Endothelial cell of hepatic sinusoid (primary cell): ENCODE measurements around the gene MOB3B.

Experiments
- in situ Hi-C: cut with HindIII; loops from 2 replicates; pipeline ENCODE4 v1.10.0; 2017; ENCODE audit warnings: low sequenced_read_pairs

The MOB3B gene

GRCh38 chr9:27371382-27371781 is 158.2 kb downstream of the MOB3B start:
- in situ Hi-C loops: no loop called here

- in situ Hi-C loops: no loop called here
Measured at GRCh38 chr9:27369591-27369990, 160.0 kb downstream of the MOB3B start.

GRCh38 chr9:27368316-27368985 is 161.2 kb downstream of the MOB3B start:
- in situ Hi-C loops: no loop called here

DNA sequence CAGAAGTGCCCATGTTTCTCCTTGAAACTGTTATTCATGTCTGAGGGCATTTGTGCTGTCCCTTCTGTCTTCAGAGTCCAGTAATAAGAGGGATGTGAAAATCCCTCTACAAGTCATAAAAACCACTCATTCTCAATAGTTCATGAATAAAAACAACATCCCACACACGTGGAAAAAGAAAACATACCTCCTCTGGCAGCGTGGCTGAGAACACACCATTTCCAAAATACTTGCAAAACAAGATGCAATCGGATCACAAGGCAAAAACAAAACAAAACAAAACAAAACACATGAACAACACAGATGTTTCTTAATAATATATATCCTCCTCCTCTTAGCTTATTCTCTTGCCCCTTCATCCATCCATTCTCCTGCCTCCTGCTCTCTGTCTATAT is 161.7 kb downstream of the MOB3B start:
- in situ Hi-C loops: no loop called here

GRCh38 chr9:27367175-27367798 is 162.3 kb downstream of the MOB3B start:
- in situ Hi-C loops: no loop called here

- in situ Hi-C loops: no loop called here
Measured at GRCh38 chr9:27365707-27366376, 163.8 kb downstream of the MOB3B start.

DNA sequence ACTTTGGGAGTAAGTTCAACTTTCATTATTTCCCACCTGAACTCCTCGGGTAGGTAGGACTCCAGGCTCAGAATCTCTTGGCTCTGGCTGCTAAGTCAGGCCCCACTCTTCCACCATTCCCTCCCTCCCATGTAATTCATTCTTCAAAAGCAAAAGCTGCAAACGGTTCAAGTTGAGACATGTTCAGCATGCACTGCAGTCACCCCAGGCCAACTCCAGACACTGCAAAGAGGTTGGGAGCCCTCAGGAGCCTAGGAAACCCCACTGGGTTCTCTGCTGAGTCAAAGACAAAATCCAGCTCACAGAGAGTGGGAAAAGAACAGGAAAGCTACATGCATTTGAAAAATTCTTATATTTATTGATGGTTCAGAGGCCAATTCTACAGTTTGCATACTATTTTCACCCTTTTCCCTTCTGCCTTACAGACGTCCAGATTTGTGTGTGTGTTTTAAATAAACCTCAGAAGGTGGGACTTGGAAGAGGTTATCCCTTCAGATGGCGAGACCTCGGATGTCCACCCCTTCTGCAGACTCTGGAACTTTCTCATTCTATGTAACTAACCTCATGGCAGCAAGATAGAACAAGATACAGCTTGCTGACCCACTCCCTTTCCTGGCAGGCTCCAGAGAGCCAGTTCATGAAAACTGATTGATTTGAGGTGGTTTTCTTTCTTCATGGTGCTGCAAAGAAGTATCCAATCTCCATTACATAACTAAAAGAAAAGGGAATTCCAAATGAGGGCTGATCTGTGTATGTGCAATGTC is 167.0 kb downstream of the MOB3B start:
- in situ Hi-C loops: no loop called here

DNA sequence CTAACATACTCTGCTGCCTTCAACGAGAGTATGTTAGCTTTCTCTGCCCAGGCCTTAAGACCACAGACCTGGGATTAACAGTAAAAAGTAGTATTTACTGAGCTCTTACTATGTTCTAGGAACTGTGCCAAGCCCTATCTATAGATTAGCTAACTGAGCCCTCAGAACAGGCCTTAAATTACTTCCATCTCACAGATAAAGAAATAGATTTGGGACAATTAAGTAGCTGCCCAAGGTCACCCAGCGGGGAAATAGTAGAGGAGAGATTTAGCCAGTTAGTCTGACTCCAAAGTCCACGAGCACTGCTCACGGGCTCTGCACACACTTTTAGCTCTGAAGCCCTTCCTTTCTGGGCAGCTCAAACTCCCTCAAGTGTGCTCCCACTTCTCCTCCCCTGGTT is 168.1 kb downstream of the MOB3B start:
- in situ Hi-C loops: no loop called here

- in situ Hi-C loops: no loop called here
Measured at GRCh38 chr9:27359763-27360162, 169.9 kb downstream of the MOB3B start.

DNA sequence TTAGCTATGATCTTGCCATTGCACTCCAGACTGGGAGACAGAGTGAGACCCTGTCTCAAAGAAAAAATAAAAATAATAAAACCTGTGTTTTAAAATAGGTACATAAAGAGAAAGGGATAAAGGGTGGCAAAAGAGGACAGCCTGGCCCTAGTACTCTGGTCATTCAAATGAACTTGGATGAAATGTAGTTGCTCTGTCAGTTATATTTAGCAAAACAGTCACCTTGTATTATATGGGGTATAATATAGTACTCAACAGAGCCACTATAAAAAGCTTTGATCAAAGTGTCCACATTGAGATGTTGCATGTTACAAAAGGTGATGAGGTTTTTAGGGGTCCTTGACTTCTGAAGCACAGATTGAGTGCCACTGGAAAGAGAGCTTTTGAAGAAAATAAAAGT is 171.6 kb downstream of the MOB3B start:
- in situ Hi-C loops: no loop called here

DNA sequence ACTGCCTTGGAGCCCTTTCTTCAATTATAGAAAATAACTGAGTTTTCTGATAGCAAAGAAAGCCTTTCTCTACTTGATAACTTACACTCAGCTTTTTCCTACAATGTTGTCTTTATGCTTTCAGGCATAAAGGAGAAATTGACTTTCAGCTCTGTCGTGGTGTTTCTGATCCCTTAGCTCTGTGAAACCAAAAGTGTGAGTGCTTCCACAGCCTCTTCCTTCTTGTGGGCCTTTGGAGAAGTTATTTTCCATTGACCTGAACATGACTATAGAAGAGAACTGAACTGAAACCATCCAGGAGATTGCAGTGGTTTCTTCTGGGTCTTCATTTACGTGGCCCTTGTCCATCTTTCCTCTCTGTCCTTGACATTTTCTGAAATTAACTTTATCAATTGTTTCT is 173.2 kb downstream of the MOB3B start:
- in situ Hi-C loops: no loop called here

- in situ Hi-C loops: no loop called here
Measured at GRCh38 chr9:27355166-27355565, 174.4 kb downstream of the MOB3B start.

- in situ Hi-C loops: no loop called here
Measured at GRCh38 chr9:27353474-27354229, 176.0 kb downstream of the MOB3B start.

DNA sequence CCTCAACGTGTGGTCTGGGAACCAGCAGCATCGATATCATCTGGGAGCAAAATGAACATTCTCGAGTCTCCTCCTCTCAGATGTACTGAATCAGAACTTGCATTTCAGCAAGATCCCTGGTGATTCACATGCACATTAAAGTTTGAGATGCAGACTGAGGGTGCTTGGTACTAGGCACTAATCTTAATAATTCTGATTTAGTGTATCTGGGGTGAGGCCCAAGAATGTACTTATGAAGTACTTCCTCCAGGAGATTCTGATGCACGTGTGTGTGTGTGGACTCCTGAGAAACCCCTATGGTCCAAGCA is 176.5 kb downstream of the MOB3B start:
- in situ Hi-C loops: no loop called here

DNA sequence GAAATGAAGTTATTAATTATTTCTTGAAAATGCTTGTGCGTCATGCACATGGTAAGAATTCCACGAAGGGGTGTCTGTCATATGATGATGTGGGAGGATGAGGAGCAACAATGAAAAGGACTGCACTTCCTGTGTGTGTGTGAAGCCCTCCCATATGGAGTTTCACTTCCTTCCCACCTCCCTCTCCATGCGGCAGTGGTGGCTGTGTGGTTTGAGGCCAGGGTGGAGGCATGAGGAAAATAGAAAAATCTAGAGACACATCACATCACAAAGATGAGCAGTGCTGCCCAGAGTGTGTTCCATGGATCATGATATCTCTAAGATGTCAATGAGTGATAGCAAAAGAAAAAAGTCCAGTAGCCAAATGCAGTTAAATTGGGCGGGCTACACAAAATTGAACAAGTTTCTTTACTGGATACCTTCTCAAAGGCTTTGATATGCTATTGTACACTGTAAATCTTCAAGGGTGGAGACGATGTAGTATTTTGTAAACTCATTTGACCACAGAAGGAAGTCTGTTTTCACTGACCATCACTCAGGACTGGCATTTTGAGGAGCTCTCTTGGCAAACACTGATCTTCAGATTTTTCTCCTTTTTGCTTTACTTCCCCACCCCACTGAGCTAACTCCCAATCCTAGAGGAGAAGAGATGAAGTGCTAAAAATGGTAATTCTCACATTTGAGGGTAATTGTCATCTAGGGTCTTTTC is 177.0 kb downstream of the MOB3B start:
- in situ Hi-C loops: no loop called here

GRCh38 chr9:27351438-27351837 is 178.2 kb downstream of the MOB3B start:
- in situ Hi-C loops: no loop called here

GRCh38 chr9:27350382-27350976 is 179.1 kb downstream of the MOB3B start:
- in situ Hi-C loops: no loop called here

DNA sequence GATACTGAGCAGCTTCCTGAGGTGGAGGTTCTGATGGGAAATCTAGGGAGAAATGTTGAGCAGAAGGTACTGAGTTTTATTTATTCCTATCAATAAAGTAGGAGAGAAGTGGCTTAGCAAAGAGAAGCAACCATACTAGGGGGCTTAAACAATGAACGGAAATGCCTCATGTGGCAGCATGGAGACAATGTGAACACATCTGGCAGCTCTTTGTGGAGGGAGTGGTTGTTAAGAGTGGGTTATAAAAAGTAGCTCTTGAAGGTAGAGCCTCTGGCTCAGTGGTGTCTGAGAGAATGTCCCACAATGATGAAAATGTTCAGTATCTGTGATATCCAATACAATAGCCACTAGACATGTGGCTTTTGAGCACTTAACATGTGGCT is 179.9 kb downstream of the MOB3B start:
- in situ Hi-C loops: no loop called here

GRCh38 chr9:27348785-27349697 is 180.6 kb downstream of the MOB3B start:
- in situ Hi-C loops: no loop called here
